NCI-H1417 (cell line): ENCODE results near the gene MMADHC.
"Not testable (repeated sequence)": the region's sequence is repeated elsewhere in the genome, so short reads cannot be mapped to it uniquely, and the experiment has no call there.

ENCODE experiments used
- DNase-seq, 3 experiments: peaks; one replicate each; lab custom pipeline; 2025; lab: John Stamatoyannopoulos, UW

MMADHC gene

DNA sequence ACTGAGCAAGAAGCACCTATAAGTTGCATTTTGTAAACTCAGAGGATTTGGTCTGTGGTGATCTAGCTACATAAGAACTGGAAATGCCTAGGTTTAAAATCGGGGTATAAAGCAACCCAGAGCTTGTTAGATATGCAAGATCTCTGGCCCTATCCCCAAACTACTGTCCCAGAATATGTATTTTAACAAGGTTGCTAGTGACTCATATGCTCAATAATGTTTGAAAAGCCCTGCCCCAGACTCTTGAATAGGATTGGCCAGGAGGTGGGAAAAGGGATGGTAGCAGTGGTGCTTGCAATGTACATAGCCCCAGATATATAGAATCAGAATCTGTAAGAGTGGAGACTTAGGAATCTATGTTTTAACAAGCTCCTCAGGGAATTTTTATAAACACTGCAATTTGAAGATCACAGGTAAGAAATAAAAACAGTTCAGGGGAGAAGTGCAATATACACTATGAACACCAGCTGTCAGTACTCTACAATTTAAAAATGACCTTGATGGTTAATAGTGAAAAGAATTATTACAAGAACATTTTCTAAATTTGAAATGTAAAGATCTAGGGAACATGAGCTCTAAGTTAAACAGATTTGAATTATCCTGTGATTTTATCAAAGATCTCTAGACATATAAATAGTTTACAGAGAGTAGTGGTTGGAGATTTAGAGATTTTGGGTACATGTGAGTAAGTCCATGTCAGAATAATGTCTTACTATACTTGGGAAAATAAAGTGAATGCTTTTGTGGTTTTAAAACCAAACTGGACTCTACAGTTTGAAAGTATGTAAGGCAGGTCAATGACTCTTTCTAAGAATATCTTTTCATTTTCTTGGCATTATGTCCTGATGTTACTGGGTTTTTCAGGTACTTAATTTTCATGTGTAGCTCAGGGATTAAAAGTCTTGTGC is 7.7 kb upstream of the MMADHC start:
- DNase-seq, result peak in 1 of 3 experiments; percentile 29

DNA sequence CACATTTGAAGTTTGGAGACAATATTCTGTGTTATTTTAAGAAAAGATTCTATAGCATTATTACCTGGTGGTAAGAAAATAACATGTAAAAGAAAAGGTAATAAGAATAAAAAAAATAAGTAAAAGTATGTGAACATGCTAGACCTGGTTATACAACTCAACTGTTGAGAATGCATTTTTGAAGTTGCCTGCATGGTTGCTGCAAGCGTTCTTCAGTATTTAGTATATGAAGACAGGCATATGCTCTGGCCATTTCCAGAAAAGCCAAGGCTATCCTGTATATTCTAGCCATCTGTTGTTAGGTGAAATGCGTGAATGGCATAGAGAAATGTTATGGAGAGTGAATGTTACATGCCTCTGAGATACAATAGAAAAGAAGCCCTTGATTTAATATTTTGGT is 6.8 kb upstream of the MMADHC start:
- no peak for DNase-seq

DNA sequence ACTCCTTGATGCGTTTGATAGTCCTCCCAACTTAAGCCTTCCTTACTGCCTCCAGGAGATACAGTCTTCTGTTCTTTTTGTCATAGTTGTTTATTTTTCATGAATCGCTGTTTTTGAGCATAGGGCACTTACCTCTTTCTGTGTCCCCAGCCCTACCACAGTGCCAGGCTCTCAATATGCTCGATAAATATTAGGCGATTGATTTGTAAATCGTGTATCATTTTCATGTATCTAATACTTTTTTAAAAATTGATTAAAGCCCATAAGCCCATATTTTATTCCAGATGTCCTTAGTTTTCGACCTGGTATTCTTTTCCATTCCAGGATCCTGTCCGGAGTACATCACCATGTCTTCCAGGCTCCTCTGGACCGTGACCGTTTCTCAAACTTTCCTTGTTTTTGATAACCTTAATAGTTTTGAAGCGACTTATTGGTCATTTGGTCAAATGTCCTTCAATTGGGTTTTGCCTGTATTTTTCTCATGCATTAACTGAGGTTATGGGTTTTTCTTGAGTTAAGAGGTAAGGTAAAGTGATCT is 444 bp upstream of the MMADHC start:
- peak in 1 of 3 experiments; percentile 76 for DNase-seq

DNA sequence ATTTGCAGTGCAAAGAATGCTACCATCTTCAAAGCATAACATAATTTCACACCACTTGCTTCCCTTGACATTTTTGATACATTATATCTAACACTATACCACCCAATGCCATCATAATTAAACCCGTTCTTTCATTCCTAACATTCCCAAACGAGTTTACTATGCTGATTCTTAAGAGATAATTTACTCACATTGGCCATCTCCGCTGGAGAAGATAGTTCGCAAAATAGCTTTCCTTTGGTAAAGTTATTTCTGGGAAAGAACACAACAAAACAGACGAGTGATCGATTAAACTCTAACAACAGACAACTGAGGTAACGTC is 716 bp downstream of the MMADHC start:
- peak in 1 of 3 experiments; percentile 57 for DNase-seq

DNA sequence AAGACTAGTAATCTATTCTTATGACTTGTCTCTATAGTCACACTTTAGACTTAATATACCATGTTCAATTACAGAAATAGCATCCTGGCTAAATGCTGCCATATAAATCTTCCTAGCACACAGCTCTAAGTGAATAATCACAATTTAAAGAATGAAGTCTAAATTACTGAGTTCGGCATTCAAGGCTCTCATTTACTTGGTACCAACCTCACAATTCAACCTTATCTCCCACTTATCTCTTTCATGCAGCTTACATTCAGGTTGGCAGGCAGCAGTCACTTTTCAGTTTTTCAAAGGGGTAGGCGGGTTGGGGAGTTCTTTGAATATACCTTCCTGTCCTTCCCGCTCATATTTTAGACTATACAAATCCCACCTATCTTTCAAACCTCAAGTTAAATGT is 1.5 kb downstream of the MMADHC start:
- DNase-seq, result no peak

- DNase-seq, result no peak
Observed at GRCh38 chr2:149585166-149585885, 2.2 kb downstream of the MMADHC start.

DNA sequence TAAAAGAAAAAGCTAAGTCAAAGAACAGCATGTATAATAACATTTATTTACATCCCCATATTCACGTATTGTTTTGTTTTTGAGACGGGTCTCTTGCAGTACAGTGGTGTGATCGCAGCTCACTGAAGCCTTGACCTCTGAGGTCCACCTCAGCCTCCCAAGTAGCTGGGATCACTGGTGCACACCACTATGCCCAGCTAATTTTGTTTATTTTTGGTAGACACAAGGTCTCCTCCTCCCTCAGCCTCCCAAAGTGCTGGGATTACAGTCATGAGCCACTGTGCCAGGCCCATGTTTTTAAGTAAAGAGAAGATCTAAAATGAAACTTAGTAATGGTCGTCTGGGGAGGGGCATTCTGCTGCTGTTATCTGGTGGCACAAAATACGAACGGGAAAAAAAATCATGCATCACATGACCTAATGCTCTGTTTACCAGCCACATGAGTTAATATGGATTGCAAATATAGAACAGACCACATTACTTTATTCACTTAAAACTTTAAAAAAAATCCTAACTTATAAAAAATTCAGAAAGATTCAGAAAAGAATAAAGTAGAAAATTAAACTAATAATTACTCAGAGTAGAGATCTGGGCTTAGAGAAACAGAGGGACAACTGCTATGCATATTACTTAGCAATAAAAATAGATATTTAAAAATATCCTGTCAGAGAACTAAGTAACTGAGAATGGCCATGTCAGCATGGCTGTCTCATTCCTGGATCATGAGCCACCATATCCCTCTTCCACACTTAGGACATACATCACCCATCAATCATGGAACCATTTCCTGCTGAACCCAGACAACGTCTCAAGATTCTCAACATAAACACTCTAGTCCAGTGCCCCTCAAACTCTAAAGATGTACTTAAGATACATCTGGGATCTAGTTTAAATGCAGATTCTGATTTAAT is 7.3 kb downstream of the MMADHC start:
- no peak for DNase-seq

GRCh38 chr2:149577269-149577668 is 10.3 kb downstream of the MMADHC start:
- DNase-seq, result no peak

DNA sequence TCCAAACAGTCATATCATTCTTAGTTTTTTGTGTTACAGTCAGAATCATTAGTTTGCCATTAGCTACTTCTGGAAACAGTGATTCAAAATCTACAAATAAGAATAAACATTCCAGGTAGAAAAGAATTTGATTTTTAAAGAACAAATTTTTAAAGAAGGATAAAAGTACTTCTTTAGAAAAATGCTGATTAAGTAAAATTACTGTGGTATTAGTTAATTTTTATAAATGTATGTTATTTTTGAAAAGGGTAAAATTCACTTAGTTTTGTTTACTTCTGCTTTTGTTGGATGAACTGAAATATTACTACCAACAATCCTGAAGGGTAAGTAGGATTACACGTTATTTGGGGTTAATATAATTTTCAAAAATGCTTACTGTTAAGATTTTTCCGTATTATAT is 11.8 kb downstream of the MMADHC start:
- no peak for DNase-seq

- DNase-seq, result no peak
Observed at GRCh38 chr2:149575277-149575676, 12.3 kb downstream of the MMADHC start.

GRCh38 chr2:149573760-149574159 is 13.8 kb downstream of the MMADHC start:
- peak in 1 of 3 experiments; percentile 29 for DNase-seq

- no peak for DNase-seq
Observed at GRCh38 chr2:149572102-149572953, 15.2 kb downstream of the MMADHC start.

DNA sequence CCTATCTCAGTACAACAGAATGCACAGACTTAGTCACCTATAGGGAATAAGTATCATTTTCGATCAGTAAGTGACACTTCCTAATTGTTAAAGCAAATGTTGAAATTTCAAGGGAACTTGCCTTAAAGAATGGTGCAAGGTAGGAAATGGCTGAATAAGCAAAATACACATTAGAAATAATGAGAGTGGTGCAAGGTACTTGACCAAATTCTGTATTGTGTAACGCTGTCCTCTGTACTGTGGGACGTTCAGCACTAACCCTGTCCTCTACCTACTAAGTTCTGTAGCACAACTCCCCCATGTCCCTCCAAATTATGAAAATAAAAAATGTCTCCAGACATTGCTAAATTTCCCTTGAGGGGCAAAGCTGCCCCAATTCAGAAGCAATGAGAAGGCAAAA is 19.4 kb downstream of the MMADHC start:
- no peak for DNase-seq

- DNase-seq, result no peak
Observed at GRCh38 chr2:149566652-149567051, 20.9 kb downstream of the MMADHC start.

DNA sequence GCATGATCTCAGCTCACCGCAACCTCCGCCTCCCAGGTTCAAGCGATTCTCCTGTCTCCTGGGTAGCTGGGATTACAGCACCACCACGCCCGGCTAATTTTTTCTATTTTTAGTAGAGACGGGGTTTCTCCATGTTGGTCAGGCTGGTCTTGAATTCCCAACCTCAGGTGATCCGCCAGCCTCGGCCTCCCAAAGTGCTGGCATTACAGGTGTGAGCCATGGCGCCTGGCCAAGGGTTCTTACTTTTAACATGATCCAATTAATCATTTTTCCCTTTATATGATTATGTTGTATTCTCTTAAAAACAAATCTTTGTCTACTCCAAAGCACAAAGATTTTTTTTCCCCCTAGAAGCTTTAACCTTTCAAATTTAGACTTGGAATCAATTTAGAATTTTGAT is 21.9 kb downstream of the MMADHC start:
- DNase-seq, result not testable (repeated sequence)

GRCh38 chr2:149564983-149565382 is 22.6 kb downstream of the MMADHC start:
- DNase-seq, result no peak

GRCh38 chr2:149564097-149564496 is 23.5 kb downstream of the MMADHC start:
- no peak for DNase-seq

- DNase-seq, result peak; percentile 41 to 85 (median 74)
Observed at GRCh38 chr2:149562324-149562723, 25.3 kb downstream of the MMADHC start.

- DNase-seq, result peak; percentile 17 to 74 (median 36)
Observed at GRCh38 chr2:149561309-149561926, 26.2 kb downstream of the MMADHC start.

- DNase-seq, result peak in 1 of 3 experiments; percentile 24
Observed at GRCh38 chr2:149559341-149560068, 28.1 kb downstream of the MMADHC start.
